HepG2 (cell line): Measurements from ENCODE around the gene ZNF630. TPM values are rescaled to one million over a fixed set of nuclear protein-coding genes. Genes with fewer than 3 reads are reported as not detected.
"Not testable (repeated sequence)": the region's sequence is repeated elsewhere in the genome, so short reads cannot be mapped to it uniquely, and the experiment has no call there.

ENCODE experiments used
- ATAC-seq: fragments of 200-7000 bp; cut with Tn5 transposase; 3 replicates; pipeline ENCODE4 v1.9.1; 2020; ENCODE audit warnings: mild to moderate bottlenecking, moderate library complexity
- BruUV-seq: library from RNA; stranded (reverse); fragments of 400-500 nt; replicated peaks from 2 replicates; lab custom pipeline; 2021; lab: Mats Ljungman, UMichigan
- CTCF ChIA-PET: fragments of 300-600 bp; formaldehyde crosslinking; extraction: SDS; loops from one replicate; lab custom pipeline; 2021; ENCODE audit warnings: low total read pairs, inconsistent platforms, low intra/inter-chr PET ratio; lab: Yijun Ruan, JAX
- POLR2A ChIA-PET: fragments of 350-600 bp; sonication (Branson Sonifier 250); formaldehyde crosslinking; loops from one replicate; lab custom pipeline; 2020; ENCODE audit warnings: antibody characterized with exemption, inconsistent platforms; lab: Yijun Ruan, JAX
- DNase-seq: peaks from one replicate; pipeline ENCODE4 v3.0.0-alpha.2; 2015; ENCODE audit warnings: low spot score
- FAIRE-seq: peaks from 3 replicates; lab custom pipeline; 2011; peaks lifted over from hg19 to GRCh38; lab: Jason Lieb, UNC
- H2AFZ ChIP-seq: one replicate; pipeline ENCODE4 v1.6.1; 2011; ENCODE audit warnings: low read length, inconsistent platforms
- H3K27ac ChIP-seq: fragments of 300-600 bp; 3 replicates; pipeline ENCODE4 v1.8.0; 2011; ENCODE audit warnings: mixed run types, mild to moderate bottlenecking, mixed read lengths, low read length, inconsistent platforms; ENCODE audit not compliant: insufficient read depth; ENCODE audit errors: extremely low read length
- H3K27me3 ChIP-seq, 2 experiments: fragments of 200-600 bp in 1 of 2; 2 replicates in 1 of 2; 3 replicates in 1 of 2; pipeline versions ENCODE4 v1.6.0 to v1.8.0; 2011; ENCODE audit warnings: low read length in 2 of 2, mild to moderate bottlenecking in 2 of 2, moderate library complexity in 2 of 2, inconsistent platforms in 1 of 2; ENCODE audit not compliant: insufficient read depth in 2 of 2, control insufficient read depth in 1 of 2
- H3K36me3 ChIP-seq, 2 experiments: fragments of 200-600 bp in 1 of 2; replicated peaks in 1 of 2; 2 replicates in 1 of 2; 3 replicates in 1 of 2; pipeline versions ENCODE4 v1.5.1 to v1.8.0; 2011; ENCODE audit warnings: low read length in 2 of 2, inconsistent platforms in 1 of 2; ENCODE audit not compliant: insufficient read depth in 2 of 2, control insufficient read depth in 1 of 2
- H3K4me1 ChIP-seq: 2 replicates; pipeline ENCODE4 v1.5.1; 2012; ENCODE audit warnings: low read length, inconsistent platforms; ENCODE audit not compliant: insufficient read depth
- H3K4me2 ChIP-seq: 2 replicates; pipeline ENCODE4 v1.6.0; 2011; ENCODE audit warnings: low read depth, low read length, inconsistent platforms
- H3K4me3 ChIP-seq, 3 experiments: fragments of 200-600 bp in 1 of 3; sonication (generic), shearing (Covaris generic) in 1 of 3; replicated peaks in 1 of 3; 2 replicates each; pipeline ENCODE4 v1.5.1; 2011 to 2016; ENCODE audit warnings: low read length in 3 of 3, inconsistent platforms in 2 of 3, low read depth in 2 of 3, mild to moderate bottlenecking in 2 of 3, control low read depth in 1 of 3, mixed read lengths in 1 of 3; ENCODE audit not compliant: insufficient read depth in 1 of 3
- H3K79me2 ChIP-seq: one replicate; pipeline ENCODE4 v1.6.1; 2011; ENCODE audit warnings: low read length, inconsistent platforms; ENCODE audit not compliant: insufficient read depth
- H3K9ac ChIP-seq: 2 replicates; pipeline ENCODE4 v1.6.0; 2011; ENCODE audit warnings: mild to moderate bottlenecking, low read depth, low read length, inconsistent platforms; ENCODE audit not compliant: insufficient read depth
- H3K9me3 ChIP-seq: 2 replicates; pipeline ENCODE4 v1.5.1; 2012; ENCODE audit warnings: mild to moderate bottlenecking, low read length
- H4K20me1 ChIP-seq: 2 replicates; pipeline ENCODE4 v1.6.0; 2011; ENCODE audit warnings: inconsistent platforms, mild to moderate bottlenecking, low read length, moderate library complexity; ENCODE audit not compliant: insufficient read depth
- WGBS: methylation state at CpG from one replicate; pipeline ENCODE4 v1.1.6; 2017; ENCODE audit warnings: low lambda C conversion rate; 5-methylcytosine and 5-hydroxymethylcytosine counted together
- in situ Hi-C: cut with HindIII; loops from 2 replicates; pipeline ENCODE4 v1.10.0; 2017; ENCODE audit warnings: low pct_unique_long_range_greater_than_20kb; ENCODE audit not compliant: extremely low pct_ligation_motif_present
- intact Hi-C: fragments of 100-400 bp; cut with micrococcal nuclease; formaldehyde crosslinking; loops from one replicate; pipeline ENCODE4 v1.10.0; 2022; ENCODE audit not compliant: unreplicated experiment
- polyA plus RNA-seq, 8 experiments: library from polyadenylated mRNA; depleted of rRNA in 3 of 8; stranded (reverse) in 7 of 8; unstranded in 1 of 8; fragments of >200 nt; fragmentation: Illumina TruSeq in 4 of 8; extraction: Trizol in 4 of 8; gene quantifications; 2 replicates each; pipeline versions ENCODE4 v1.2.1 to v1.2.3, GENCODE V29; 2011 to 2016; ENCODE audit warnings: low read depth in 4 of 8, missing spikeins in 1 of 8, mixed read lengths in 1 of 8; ENCODE audit not compliant: insufficient read depth in 1 of 8
- total RNA-seq, 5 experiments: library from RNA; depleted of rRNA; stranded (reverse); fragments of >200 nt; fragmentation: Illumina TruSeq; extraction: Trizol; gene quantifications; 2 replicates each; pipeline ENCODE4 v1.2.3, GENCODE V29; 2016; ENCODE audit warnings: low read depth in 1 of 5

Gene ZNF630
- total and polyA plus RNA-seq, 2 of the 13 experiments (the other 11 are each of a cell fraction or from before 2014, with no cell fraction given), result not detected

- ATAC-seq, H3K4me1 ChIP-seq, DNase-seq, BruUV-seq, H2AFZ ChIP-seq, POLR2A ChIA-PET, H4K20me1 ChIP-seq, H3K9ac ChIP-seq, H3K27ac ChIP-seq, H3K9me3 ChIP-seq, H3K79me2 ChIP-seq, in situ Hi-C loops, CTCF ChIA-PET, intact Hi-C loops, H3K27me3 ChIP-seq, H3K4me2 ChIP-seq, H3K4me3 ChIP-seq, FAIRE-seq, H3K36me3 ChIP-seq: not testable (repeated sequence)
- WGBS, result no CpG with 5 or more reads among the region's 2 CpGs
Observed at GRCh38 chrX:48009445-48009960, 61.9 kb downstream of the ZNF630 start.

Other genes with a start within 250 kb of the ZNF630 start
- gene ZNF81, start 234.7 kb downstream of the ZNF630 start, total RNA-seq (2016; rRNA removed; fragmentation: Illumina TruSeq; extraction: Trizol), result 3.2 and 3.8 TPM in 2 replicates
- gene ZNF81, start 234.7 kb downstream of the ZNF630 start, polyA plus RNA-seq (2011; rRNA removed), result 1.4 and 1.5 TPM in 2 replicates
- 4.5 and 4.8 TPM in 2 replicates for gene ZNF182, start 67.7 kb downstream of the ZNF630 start, total RNA-seq (2016; rRNA removed; fragmentation: Illumina TruSeq; extraction: Trizol)
- gene ZNF182, start 67.7 kb downstream of the ZNF630 start, polyA plus RNA-seq (2011; rRNA removed), result 2.1 TPM in 2 replicates
- gene SPACA5, start 64.7 kb downstream of the ZNF630 start, total RNA-seq (2016; rRNA removed; fragmentation: Illumina TruSeq; extraction: Trizol), result not detected in 2 replicates
- not detected in 2 replicates for gene SPACA5, start 64.7 kb downstream of the ZNF630 start, polyA plus RNA-seq (2011; rRNA removed)
- not detected in 2 replicates for gene SPACA5B, start 59.0 kb upstream of the ZNF630 start, total RNA-seq (2016; rRNA removed; fragmentation: Illumina TruSeq; extraction: Trizol)
- gene SPACA5B, start 59.0 kb upstream of the ZNF630 start, polyA plus RNA-seq (2011; rRNA removed), result not detected in 2 replicates
- gene SSX5, start 125.2 kb upstream of the ZNF630 start, total RNA-seq (2016; rRNA removed; fragmentation: Illumina TruSeq; extraction: Trizol), result not detected in 2 replicates
- not detected in 2 replicates for gene SSX5, start 125.2 kb upstream of the ZNF630 start, polyA plus RNA-seq (2011; rRNA removed)
- gene SSX1, start 183.8 kb upstream of the ZNF630 start, total RNA-seq (2016; rRNA removed; fragmentation: Illumina TruSeq; extraction: Trizol), result not detected in 2 replicates
- not detected in 2 replicates for gene SSX1, start 183.8 kb upstream of the ZNF630 start, polyA plus RNA-seq (2011; rRNA removed)